HT1080 (cell line): Measurements from ENCODE around the gene ANKS1B. TPM values are rescaled to one million over a fixed set of nuclear protein-coding genes. Genes with fewer than 3 reads are reported as not detected.
"Not testable (repeated sequence)": the region's sequence is repeated elsewhere in the genome, so short reads cannot be mapped to it uniquely, and the experiment has no call there.

Source experiments
- DNase-seq: peaks from one replicate; pipeline ENCODE4 v3.0.0-alpha.2; 2015; ENCODE audit warnings: low read depth
- total RNA-seq: library from RNA; depleted of rRNA; stranded (reverse); fragments of >200 nt; shearing (Covaris generic); gene quantifications from 2 replicates; pipeline ENCODE4 v1.2.3, GENCODE V29; 2014

The ANKS1B gene
- total RNA-seq, 1 experiment from 2014 or later, result not detected

GRCh38 chr12:99766408-99766807, 218.3 kb downstream of the ANKS1B start:
- DNase-seq, result no peak

DNA sequence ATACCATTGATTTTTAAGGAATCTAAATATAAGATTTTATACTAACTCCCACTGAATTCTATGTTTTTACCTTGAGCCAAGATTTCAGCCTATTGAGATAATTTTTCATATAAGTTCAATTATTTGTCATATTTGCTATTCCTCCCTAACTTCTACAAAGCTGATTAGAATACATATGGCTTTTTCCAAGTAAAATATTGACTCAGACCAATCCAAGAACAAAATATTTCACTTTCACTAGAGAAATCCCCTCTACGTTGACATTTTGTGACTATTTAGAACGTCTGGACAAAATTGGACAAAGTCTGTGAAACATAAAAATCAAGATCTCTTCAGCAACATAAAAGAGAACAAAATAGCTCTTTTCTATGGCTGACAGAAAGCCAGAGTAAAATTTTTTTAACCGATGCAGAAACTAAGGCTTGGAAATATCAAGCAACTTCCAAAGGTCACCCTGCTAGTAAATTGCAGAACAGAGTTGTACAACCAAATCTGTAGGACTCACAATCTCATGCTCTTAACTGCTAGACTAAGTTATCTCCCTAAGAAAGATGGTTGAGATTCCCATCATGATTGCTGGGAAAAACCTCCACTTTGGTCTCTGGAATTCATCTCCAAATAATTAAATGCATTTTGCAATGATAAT, 219.1 kb downstream of the ANKS1B start:
- no peak for DNase-seq

DNA sequence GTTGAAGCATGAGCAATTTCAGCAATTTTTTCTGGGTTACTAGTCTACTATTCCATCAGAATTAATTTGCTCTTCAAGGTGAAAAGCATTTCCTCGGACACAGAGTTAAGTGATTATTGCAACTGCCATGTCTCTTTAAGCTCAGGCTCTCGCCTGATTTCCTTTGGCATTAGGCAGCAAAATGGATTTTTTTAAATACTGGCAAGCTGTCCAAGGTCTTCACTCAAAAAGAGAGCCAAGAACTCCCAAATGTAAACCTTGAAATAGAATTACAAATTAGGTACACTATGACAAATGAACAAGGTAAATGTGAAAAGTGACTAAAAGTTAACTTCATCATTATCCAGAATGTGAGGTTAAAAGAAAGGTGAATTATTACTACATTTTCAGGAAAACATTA, 225.3 kb downstream of the ANKS1B start:
- DNase-seq, result no peak

GRCh38 chr12:99758997-99759396, 225.7 kb downstream of the ANKS1B start:
- no peak for DNase-seq

DNA sequence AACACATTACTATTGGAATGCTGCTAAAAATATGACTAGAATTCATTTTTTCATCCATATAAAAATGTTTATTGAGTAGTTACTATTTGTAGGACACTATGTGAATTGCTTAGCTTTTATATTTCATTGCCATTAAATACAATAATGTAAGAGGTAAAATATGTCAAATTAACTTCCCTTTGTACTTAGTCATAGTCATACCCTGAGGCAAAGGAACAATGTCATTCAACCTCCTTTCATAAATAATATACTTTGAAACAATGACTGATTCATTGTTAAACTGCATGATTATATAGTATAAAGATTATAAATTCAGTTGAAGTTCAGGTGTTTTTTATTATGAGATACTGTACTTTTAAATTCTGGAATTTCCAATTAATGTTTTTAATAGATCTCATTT, 232.0 kb downstream of the ANKS1B start:
- no peak for DNase-seq

- no peak for DNase-seq
These were observed 238.2 kb downstream of the ANKS1B start for GRCh38 chr12:99746538-99746937.

DNA sequence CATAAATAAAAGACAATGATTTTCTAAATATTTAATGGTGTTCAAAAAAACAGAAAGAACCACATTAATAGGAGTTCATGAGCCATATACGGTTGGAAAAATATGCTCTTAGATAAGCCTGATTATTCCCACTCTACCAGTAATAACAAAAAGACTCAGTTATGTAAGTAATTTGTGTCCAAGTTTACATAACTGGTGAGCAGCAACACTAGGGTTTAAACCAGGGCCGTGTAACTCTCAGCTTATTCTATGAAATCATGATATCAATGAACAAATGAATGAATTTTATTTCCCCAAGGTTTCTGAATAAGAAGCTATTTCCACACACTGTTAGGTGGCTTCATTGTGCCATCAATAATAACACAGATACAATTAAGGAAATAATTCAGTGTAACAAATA, 238.8 kb downstream of the ANKS1B start:
- no peak for DNase-seq

GRCh38 chr12:99745121-99745520, 239.6 kb downstream of the ANKS1B start:
- no peak for DNase-seq

GRCh38 chr12:99736760-99737269, 247.9 kb downstream of the ANKS1B start:
- no peak for DNase-seq

DNA sequence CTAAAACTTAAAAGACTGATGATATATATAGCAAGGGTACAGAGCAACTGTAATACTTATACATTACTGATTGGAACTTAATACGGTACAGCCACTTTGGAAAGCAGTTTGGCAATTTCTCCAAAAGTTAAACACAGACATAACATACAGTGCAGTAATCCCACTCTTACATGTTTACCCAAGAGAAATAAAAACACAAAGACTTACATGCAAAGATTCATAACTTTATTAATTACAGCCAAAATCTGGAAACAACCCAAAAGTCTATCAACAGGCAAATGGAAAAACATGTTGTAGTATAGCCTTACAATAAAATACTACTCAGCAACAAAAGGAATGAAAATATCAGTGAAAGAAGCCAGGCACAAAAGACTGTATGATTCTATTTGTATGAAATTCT, 252.6 kb downstream of the ANKS1B start:
- no peak for DNase-seq

- DNase-seq, result no peak
These were observed 261.8 kb downstream of the ANKS1B start for GRCh38 chr12:99722690-99723486.

GRCh38 chr12:99721715-99722275, 262.9 kb downstream of the ANKS1B start:
- DNase-seq, result no peak

DNA sequence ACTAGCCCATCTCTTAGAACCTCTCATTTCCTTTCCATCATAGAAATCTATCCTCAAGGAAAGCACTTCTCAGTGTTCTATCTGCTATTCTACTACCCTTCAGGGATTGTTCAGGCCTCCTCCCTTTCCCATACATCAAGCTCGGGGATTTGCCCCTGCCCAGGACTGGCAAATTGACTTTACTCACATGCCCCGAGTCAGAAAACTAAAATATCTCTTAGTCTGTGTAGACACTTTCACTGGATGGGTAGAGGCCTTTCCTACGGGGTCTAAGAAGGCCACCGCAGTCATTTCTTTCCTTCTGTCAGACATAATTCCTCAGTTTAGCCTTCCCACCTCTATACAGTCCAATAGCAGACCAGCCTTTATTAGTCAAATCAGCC, 264.7 kb downstream of the ANKS1B start:
- DNase-seq, result not testable (repeated sequence)

DNA sequence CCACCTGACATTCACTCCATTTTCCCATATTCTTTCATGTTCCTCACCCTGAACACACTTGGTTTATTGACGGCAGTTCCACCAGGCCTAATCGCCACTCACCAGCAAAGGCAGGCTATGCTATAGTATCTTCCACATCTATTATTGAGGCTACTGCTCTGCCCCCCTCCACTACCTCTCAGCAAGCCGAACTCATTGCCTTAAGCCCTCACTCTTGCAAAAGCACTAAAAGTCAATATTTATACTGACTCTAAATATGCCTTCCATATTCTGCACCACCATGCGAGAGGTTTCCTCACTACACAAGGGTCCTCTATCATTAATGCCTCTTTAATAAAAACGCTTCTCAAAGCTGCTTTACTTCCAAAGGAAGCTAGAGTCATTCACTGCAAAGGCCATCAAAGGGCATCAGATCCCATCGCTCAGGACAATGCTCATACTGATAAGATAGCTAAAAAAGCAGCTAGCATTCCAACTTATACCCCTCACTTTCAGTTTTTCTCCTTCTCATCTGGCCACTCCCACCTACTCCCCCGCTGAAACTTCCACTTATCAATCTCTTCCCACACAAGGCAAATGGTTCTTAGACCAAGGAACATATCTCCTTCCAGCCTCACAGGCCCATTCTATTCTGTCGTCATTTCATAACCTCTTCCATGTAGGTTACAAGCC, 265.2 kb downstream of the ANKS1B start:
- DNase-seq, result not testable (repeated sequence)

GRCh38 chr12:99715841-99716510, 268.8 kb downstream of the ANKS1B start:
- DNase-seq, result not testable (repeated sequence)

DNA sequence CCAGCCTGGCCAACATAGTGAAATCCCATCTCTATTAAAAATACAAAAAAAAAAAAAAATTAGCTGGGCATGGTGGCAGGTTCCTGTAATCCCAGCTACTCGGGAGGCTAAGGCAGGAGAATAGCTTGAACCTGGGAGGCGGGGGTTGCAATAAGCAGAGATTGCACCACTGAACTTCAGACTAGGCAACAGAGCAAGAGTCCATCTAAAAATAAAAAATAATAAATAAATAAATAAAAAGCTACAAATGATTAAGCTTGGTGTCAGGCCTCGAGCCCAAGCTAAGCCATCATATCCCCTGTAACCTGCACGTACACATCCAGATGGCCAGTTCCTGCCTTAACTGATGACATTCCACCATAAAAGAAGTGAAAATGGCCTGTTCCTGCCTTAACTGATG, 269.8 kb downstream of the ANKS1B start:
- DNase-seq, result not testable (repeated sequence)

DNA sequence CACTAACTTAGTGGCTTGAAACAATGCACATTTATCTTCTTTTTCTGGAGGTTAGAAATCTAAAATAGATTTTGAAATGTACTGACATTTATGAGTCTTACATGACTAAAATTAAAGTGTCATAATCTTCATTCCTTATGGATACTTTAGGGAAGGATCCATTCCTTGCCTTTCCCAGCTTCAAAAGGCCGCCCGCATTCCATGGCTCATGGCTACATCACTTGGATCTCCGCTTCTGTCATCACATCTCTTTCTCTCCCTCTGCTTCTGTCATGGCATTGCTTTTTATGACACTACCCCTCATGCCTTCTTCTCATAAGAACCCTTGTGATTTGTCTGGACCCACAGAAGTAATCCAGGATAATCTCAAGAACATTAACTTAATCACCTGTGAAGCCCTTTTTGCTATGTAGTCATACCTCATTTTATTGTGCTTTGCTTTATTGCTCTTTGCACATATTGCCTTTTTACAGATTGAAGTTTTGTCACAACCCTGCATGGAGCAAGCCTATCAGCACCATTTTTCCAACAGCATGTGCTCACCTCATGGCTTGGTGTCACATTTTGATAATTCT, 270.7 kb downstream of the ANKS1B start:
- no peak for DNase-seq

GRCh38 chr12:99712281-99712680, 272.5 kb downstream of the ANKS1B start:
- no peak for DNase-seq

DNA sequence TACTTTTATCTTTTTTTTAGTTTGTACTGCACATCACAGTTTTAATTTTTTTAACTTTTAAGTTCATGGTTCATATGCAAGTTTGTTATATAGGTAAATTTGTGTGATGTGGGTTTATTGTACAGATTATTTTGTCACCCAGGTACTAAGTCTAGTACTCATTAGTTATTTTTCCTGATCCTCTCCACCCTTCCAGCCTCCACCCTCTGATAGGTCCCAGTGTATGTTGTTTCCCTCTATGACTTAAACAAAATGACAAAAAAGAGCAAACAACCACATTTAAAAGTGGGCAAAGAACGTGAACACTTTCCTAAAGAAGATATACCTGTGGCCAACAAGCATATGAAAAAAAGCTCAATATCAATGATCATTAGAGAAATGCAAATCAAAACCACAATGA, 273.5 kb downstream of the ANKS1B start:
- DNase-seq, result no peak

GRCh38 chr12:99709619-99710018, 275.1 kb downstream of the ANKS1B start:
- DNase-seq, result no peak

DNA sequence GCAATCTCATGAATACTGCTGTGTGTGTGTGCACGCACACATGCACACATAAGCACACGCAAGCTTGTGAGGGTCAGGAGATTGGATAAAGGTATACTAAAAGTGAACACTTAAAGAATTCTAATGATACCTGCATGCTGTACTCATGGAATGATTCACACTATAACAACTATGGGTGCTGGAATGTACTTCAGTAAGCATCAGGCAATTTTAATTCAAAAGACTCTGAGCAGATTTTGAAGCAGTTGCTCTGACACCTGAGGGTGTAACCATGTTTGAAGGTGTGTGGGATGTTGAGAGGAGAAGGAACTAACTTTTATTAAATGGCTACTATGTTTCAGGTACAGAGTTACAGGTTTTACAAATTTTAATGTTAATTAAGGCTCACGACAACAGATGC, 275.6 kb downstream of the ANKS1B start:
- no peak for DNase-seq
